DMS153 (cell line): ENCODE data around the gene LRCH1.
"Not testable (repeated sequence)": the region's sequence is repeated elsewhere in the genome, so short reads cannot be mapped to it uniquely, and the experiment has no call there.

Experiments used
- DNase-seq: peaks from one replicate; lab custom pipeline; 2025; lab: John Stamatoyannopoulos, UW

LRCH1 gene

GRCh38 chr13:46753137-46753536 lies 200.2 kb downstream of the LRCH1 start:
- DNase-seq, result peak; percentile 35

GRCh38 chr13:46753917-46754316 lies 200.9 kb downstream of the LRCH1 start:
- no peak for DNase-seq

- no peak for DNase-seq
These were observed 201.8 kb downstream of the LRCH1 start for GRCh38 chr13:46754812-46755211.

GRCh38 chr13:46755508-46755907 lies 202.5 kb downstream of the LRCH1 start:
- not testable (repeated sequence) for DNase-seq

GRCh38 chr13:46756977-46757376 lies 204.0 kb downstream of the LRCH1 start:
- no peak for DNase-seq

- no peak for DNase-seq
These were observed 204.7 kb downstream of the LRCH1 start for GRCh38 chr13:46757640-46758039.

GRCh38 chr13:46759846-46760245 lies 206.9 kb downstream of the LRCH1 start:
- DNase-seq, result peak; percentile 47

GRCh38 chr13:46761174-46761573 lies 208.2 kb downstream of the LRCH1 start:
- DNase-seq, result no peak

GRCh38 chr13:46761866-46762265 lies 208.9 kb downstream of the LRCH1 start:
- no peak for DNase-seq

- DNase-seq, result not testable (repeated sequence)
These were observed 217.0 kb downstream of the LRCH1 start for GRCh38 chr13:46769925-46770324.

GRCh38 chr13:46771693-46772092 lies 218.7 kb downstream of the LRCH1 start:
- no peak for DNase-seq

GRCh38 chr13:46773541-46773940 lies 220.6 kb downstream of the LRCH1 start:
- no peak for DNase-seq

- DNase-seq, result no peak
These were observed 222.6 kb downstream of the LRCH1 start for GRCh38 chr13:46775385-46776107.

- DNase-seq, result no peak
These were observed 225.1 kb downstream of the LRCH1 start for GRCh38 chr13:46778095-46778494.

GRCh38 chr13:46778890-46779289 lies 225.9 kb downstream of the LRCH1 start:
- no peak for DNase-seq

- no peak for DNase-seq
These were observed 229.1 kb downstream of the LRCH1 start for GRCh38 chr13:46782066-46782465.

GRCh38 chr13:46782691-46783090 lies 229.7 kb downstream of the LRCH1 start:
- no peak for DNase-seq

GRCh38 chr13:46783504-46783903 lies 230.5 kb downstream of the LRCH1 start:
- DNase-seq, result no peak

- DNase-seq, result no peak
These were observed 242.4 kb downstream of the LRCH1 start for GRCh38 chr13:46795321-46795720.

GRCh38 chr13:46796129-46796514 lies 243.2 kb downstream of the LRCH1 start:
- DNase-seq, result no peak

GRCh38 chr13:46796515-46797474 lies 243.8 kb downstream of the LRCH1 start, which contains the start of gene ESD:
TSS of gene ESD (minus strand) at chr13:46797161. CDS start at chr13:46791413, 5,748 bp downstream.
- peak; percentile 88 for DNase-seq

- no peak for DNase-seq
These were observed 244.7 kb downstream of the LRCH1 start for GRCh38 chr13:46797501-46798237.
